CD1c-positive myeloid dendritic cell (primary cell): ENCODE results near the gene SECISBP2L.

Source experiments
- DNase-seq: peaks from one replicate; pipeline ENCODE4 v3.0.0-alpha.2; 2016; ENCODE audit errors: extremely low spot score

Gene SECISBP2L

GRCh38 chr15:49060710-49061495, 14.7 kb upstream of the SECISBP2L start:
- peak; percentile 27 for DNase-seq

GRCh38 chr15:49059491-49059890, 13.2 kb upstream of the SECISBP2L start:
- DNase-seq = no peak

DNA sequence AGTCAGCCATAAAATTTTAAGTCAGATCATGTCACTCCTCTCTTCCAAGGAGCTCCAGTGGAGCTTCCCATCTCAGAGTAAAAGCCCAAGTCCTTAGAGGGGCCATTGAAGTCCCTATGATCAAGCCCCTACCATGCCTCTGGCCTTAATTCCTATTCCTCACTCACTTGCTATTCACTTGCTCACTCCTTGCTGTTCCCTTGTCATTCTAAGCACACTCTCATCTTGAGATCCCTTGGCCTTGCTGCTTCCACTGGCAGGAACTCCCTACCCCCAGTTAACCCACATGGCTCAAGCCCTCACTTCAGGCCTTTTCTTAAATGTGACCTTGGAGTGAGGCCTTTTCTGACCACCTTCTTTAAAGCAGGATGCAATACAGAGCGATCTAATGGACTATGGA, 12.3 kb upstream of the SECISBP2L start:
- no peak for DNase-seq

GRCh38 chr15:49055630-49056029, 9.4 kb upstream of the SECISBP2L start:
- no peak for DNase-seq

DNA sequence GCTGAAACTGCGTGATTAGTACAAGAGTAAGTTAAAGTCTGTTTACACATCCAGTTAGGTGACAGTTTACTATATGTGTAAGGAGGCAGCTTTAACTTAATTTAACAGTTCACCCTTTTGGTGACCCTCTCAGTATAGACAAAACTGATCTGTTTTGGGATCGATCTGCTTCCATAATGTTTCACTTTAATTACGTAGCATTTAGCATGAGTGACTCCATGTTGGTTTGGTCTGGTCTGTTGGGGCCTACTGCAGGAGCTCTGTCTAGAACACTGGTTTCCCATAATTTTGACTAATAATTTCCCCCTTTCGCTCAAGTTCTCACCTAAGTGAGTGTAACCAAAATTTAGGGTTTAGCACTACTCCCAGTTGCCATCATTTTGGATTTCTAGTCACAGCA, 6.4 kb upstream of the SECISBP2L start:
- DNase-seq = no peak

DNA sequence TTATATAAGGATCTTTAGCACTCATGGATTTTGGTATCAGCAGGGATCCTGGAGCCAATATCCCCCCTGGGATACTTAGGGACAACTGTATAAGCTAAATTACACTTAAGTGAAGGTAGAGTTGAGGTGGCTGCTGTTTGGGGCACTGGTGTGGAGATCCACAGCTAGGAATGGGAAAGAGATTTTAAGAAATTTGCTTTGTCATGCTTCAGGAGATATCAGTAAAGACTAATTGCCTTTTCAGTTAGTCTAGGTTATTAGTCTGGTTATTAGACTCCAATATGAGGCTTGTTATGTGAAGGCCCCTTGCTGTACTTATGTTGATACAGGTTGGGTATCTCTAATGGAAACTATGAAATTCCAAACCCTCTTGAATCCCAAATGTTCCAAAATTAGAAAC, 1.2 kb upstream of the SECISBP2L start:
- DNase-seq = no peak

GRCh38 chr15:49045751-49046219, 461 bp downstream of the SECISBP2L start:
- DNase-seq = peak; percentile 35

DNA sequence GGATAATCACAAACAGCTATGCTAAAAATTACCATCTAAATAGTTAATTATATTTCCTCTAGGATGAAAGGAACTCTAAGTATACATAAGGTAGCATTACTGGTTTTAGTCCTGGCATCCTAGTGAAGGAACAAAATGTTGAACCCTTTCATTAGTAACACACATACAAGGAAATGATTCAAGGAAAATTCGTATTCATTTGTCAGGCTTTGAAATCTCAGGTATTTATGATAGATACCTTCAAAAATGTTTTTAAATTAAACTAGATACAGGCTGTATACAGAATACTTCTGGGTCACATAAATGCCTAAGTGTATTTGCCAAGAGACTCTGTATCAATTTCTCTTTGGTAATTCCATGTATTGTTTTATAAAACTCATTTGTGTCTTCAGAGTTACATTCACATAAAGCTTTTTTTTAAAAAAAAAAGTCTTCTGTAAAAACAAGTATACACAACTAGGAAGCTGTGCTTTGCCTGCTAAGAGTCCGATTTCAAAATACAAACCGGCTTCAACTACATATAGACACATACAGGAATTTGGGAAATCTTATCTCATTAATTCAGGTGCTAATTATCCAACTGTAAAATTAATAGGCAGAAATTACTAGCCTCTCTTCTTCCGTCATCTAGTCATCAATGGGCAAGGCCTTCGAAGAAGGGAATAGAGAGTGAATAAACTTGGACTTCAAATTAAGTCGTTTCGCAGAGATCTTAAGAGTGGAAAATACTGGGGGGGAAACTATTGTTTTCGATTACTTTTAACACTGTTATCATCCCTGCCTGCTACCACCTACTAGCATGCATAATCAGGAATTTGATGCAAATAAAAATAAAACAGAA, 1.3 kb downstream of the SECISBP2L start:
- no peak for DNase-seq

- no peak for DNase-seq
Measured at GRCh38 chr15:49044002-49044401, 2.2 kb downstream of the SECISBP2L start.

- DNase-seq = no peak
Measured at GRCh38 chr15:49042165-49042564, 4.1 kb downstream of the SECISBP2L start.

- DNase-seq = no peak
Measured at GRCh38 chr15:49041426-49041825, 4.8 kb downstream of the SECISBP2L start.

GRCh38 chr15:49040151-49040550, 6.1 kb downstream of the SECISBP2L start:
- no peak for DNase-seq

GRCh38 chr15:49038382-49038781, 7.9 kb downstream of the SECISBP2L start:
- no peak for DNase-seq

- DNase-seq = no peak
Measured at GRCh38 chr15:49037546-49037940, 8.7 kb downstream of the SECISBP2L start.

GRCh38 chr15:49036650-49037545, 9.3 kb downstream of the SECISBP2L start:
- no peak for DNase-seq

DNA sequence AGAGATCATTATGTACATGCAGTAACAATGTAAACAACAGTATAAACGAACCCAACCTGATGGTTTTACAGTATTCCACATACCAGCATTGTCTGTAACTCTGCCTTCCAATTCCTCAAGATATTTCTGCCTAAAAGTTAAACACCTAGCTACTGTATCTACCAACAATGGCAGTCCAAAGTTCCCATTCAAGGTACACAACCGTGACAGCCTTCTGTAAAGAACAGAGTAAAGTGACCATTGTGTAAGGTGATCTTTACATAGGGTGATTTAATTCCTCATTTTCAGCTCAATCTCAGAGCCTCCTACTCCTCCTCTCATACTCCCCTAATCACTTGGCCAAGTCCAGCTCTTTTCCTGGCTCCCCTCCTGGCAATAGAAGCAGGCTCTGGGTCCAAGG, 10.4 kb downstream of the SECISBP2L start:
- no peak for DNase-seq

DNA sequence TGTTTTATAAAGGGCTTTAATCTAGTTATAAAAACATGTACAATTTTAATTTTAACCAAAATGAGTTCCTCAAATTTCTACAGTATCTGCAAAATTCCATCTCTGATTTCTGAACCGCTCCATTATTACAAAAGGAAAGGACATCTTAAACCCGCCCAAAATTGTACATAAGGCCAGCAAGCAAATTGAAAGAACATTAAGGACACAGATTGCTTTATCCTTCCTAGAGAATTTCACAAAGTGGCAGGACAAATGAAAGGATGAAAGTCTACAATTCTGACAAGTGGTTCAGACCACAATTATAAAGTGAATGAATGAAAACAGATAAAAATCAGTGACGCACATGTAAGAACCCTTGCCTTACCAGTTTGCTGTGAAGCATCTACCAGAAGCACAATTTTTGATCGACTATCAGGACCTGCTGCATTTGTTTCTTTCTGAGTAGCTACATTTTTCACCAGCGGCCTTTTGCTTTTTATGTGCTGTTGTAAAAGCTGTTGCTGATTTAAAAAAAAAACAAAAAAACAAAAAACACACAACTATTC, 13.6 kb downstream of the SECISBP2L start:
- no peak for DNase-seq

DNA sequence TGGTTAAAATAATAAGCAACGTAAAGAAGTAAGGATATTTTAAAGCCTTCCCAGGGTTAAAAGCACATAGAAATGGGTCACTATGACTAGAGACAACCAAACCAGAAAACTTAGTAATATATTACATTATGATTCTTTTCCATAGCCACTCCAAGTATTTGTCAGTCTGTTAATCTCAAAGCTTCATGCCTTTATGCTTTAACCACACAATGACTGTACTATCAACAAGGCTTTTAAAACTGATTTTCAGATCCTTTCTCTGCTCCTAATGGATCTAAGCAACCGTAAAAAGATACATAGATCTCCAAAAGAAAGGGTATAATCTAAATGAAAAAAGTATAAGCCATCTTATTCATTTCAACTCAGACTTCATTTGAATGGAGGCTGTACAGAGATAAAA, 14.4 kb downstream of the SECISBP2L start:
- no peak for DNase-seq

- DNase-seq = no peak
Measured at GRCh38 chr15:49026700-49027099, 19.5 kb downstream of the SECISBP2L start.

DNA sequence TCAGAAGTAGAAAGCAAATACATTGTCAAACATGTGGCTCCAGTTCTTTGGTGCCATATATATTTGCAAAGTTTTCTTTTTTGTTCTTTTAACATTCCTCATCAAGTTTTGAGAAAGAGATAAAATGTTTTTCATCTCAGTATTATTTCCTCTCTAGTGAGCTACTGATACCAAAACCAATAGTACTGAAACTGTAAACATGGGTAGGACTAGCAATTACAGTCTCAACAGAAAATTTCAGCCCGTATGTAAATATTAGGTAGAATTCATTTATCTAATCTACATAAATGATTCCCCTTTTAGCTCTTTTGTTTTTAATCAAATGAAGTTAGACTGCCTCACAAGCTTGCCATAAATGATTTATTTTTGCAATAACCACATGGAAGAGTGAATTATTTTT, 21.4 kb downstream of the SECISBP2L start:
- no peak for DNase-seq

- no peak for DNase-seq
Measured at GRCh38 chr15:49023354-49023753, 22.9 kb downstream of the SECISBP2L start.

GRCh38 chr15:49015896-49016295, 30.4 kb downstream of the SECISBP2L start:
- no peak for DNase-seq
